Stimulated activated CD4-positive, alpha-beta T cell treated with anti-CD3 and anti-CD28 coated beads, Interleukin-1b, Interleukin-23, amount 100 ng/mL, for 24 hours (primary cell): ENCODE measurements around the gene GIT2.
"Not testable (repeated sequence)": the region's sequence is repeated elsewhere in the genome, so short reads cannot be mapped to it uniquely, and the experiment has no call there.

ENCODE experiments used
- DNase-seq, 4 experiments: peaks; one replicate each; pipeline ENCODE4 v3.0.0-alpha.2; 2020; ENCODE audit warnings: low read depth in 4 of 4, low spot score in 1 of 4

Gene GIT2

GRCh38 chr12:109995686-109996482, at the start of gene GIT2:
TSS of gene GIT2 (minus strand) at chr12:109996368. CDS start at chr12:109996224, 144 bp downstream.
- DNase-seq: peak; percentile 84 to 92 (median 88)

- DNase-seq: no peak
Measured at GRCh38 chr12:110042264-110042663, 46.1 kb upstream of the GIT2 start.

- DNase-seq: no peak
Measured at GRCh38 chr12:110039085-110039807, 43.1 kb upstream of the GIT2 start.

- no peak for DNase-seq
Measured at GRCh38 chr12:110038741-110039084, 42.5 kb upstream of the GIT2 start.

GRCh38 chr12:110037315-110037714, 41.1 kb upstream of the GIT2 start:
- no peak for DNase-seq

- DNase-seq: no peak
Measured at GRCh38 chr12:110035534-110036104, 39.5 kb upstream of the GIT2 start.

- DNase-seq: no peak
Measured at GRCh38 chr12:110033888-110034287, 37.7 kb upstream of the GIT2 start.

- no peak for DNase-seq
Measured at GRCh38 chr12:110029290-110029815, 33.2 kb upstream of the GIT2 start.

- DNase-seq: no peak
Measured at GRCh38 chr12:110028323-110028722, 32.2 kb upstream of the GIT2 start.

GRCh38 chr12:110024051-110024450, 27.9 kb upstream of the GIT2 start:
- DNase-seq: no peak

GRCh38 chr12:110023059-110023980, 27.2 kb upstream of the GIT2 start:
- no peak for DNase-seq

GRCh38 chr12:110020956-110021355, 24.8 kb upstream of the GIT2 start:
- DNase-seq: no peak

GRCh38 chr12:110015132-110015531, 19.0 kb upstream of the GIT2 start:
- no peak for DNase-seq

GRCh38 chr12:110012659-110013058, 16.5 kb upstream of the GIT2 start:
- DNase-seq: no peak

- DNase-seq: no peak
Measured at GRCh38 chr12:110012137-110012536, 16.0 kb upstream of the GIT2 start.

GRCh38 chr12:110010853-110011723, 14.9 kb upstream of the GIT2 start:
- no peak for DNase-seq

GRCh38 chr12:110008681-110009398, 12.7 kb upstream of the GIT2 start:
- not testable (repeated sequence) for DNase-seq

GRCh38 chr12:110007881-110008280, 11.7 kb upstream of the GIT2 start:
- no peak for DNase-seq

- DNase-seq: no peak
Measured at GRCh38 chr12:110006115-110006514, 9.9 kb upstream of the GIT2 start.
